Natural killer cell (primary cell): ENCODE measurements around the gene COL27A1. TPM values are rescaled to one million over a fixed set of nuclear protein-coding genes. Genes with fewer than 3 reads are reported as not detected.

ENCODE experiments used
- ATAC-seq, 3 donors: fragments of 150-1000 bp in 2 of 3; fragments of 200-7000 bp in 1 of 3; cut with Tn5 transposase; 1 replicate in 1 of 3; 2 replicates in 2 of 3; pipeline ENCODE4 v1.10.0; 2021; ENCODE audit warnings: mild to moderate bottlenecking in 2 of 3, moderate library complexity in 2 of 3
- DNase-seq, 2 donors: peaks; one replicate each; pipeline versions ENCODE4 v3.0.0 to v3.0.0-alpha.2; 2013 to 2021; ENCODE audit warnings: mixed read lengths in 1 of 2
- H3K27ac ChIP-seq: one replicate; pipeline ENCODE4 v1.5.1; 2013; ENCODE audit warnings: mild to moderate bottlenecking, low read length
- H3K27me3 ChIP-seq: one replicate; pipeline ENCODE4 v1.6.1; 2013; ENCODE audit warnings: low read length; ENCODE audit not compliant: control insufficient read depth, insufficient read depth
- H3K36me3 ChIP-seq: one replicate; pipeline ENCODE4 v1.6.1; 2013; ENCODE audit warnings: low read length; ENCODE audit not compliant: control insufficient read depth, insufficient read depth
- H3K4me1 ChIP-seq: one replicate; pipeline ENCODE4 v1.6.1; 2013; ENCODE audit warnings: low read length; ENCODE audit not compliant: control insufficient read depth, insufficient read depth
- H3K4me3 ChIP-seq: one replicate; pipeline ENCODE4 v1.5.1; 2013; ENCODE audit warnings: low read length
- H3K9me3 ChIP-seq: one replicate; pipeline ENCODE4 v1.6.1; 2013; ENCODE audit warnings: low read length; ENCODE audit not compliant: control insufficient read depth, insufficient read depth
- H3K27ac Mint-ChIP-seq, 2 donors: one replicate each; pipeline ENCODE4 v1.8.0; 2022; ENCODE audit warnings: mild to moderate bottlenecking in 2 of 2, mixed read lengths in 2 of 2, moderate library complexity in 1 of 2
- H3K27me3 Mint-ChIP-seq, 2 donors: one replicate each; pipeline ENCODE4 v1.8.0; 2022; ENCODE audit warnings: low read depth in 2 of 2, mixed read lengths in 2 of 2
- H3K36me3 Mint-ChIP-seq: one replicate; pipeline ENCODE4 v1.8.0; 2022; ENCODE audit warnings: mixed read lengths
- H3K4me1 Mint-ChIP-seq, 2 donors: one replicate each; pipeline ENCODE4 v1.8.0; 2022; ENCODE audit warnings: mixed read lengths in 2 of 2
- H3K4me3 Mint-ChIP-seq: one replicate; pipeline ENCODE4 v1.8.0; 2022; ENCODE audit warnings: mild to moderate bottlenecking, moderate library complexity, mixed read lengths
- H3K9me3 Mint-ChIP-seq, 2 donors: one replicate each; pipeline ENCODE4 v1.8.0; 2022; ENCODE audit warnings: mixed read lengths in 2 of 2
- WGBS: methylation state at CpG from one replicate; pipeline ENCODE4 v1.1.7; 2013; ENCODE audit warnings: missing lambda C conversion rate; ENCODE audit not compliant: insufficient coverage; 5-methylcytosine and 5-hydroxymethylcytosine counted together
- intact Hi-C: fragments of 100-400 bp; cut with micrococcal nuclease; formaldehyde crosslinking; loops from one replicate; pipeline ENCODE4 v1.14.2; 2022
- total RNA-seq, 4 donors: library from RNA; stranded (reverse); fragments of 120-200 nt in 1 of 4; gene quantifications; one replicate each; pipeline versions ENCODE4 v1.2.3 to v1.2.4, GENCODE V29; 2013 to 2022
- TF ChIP-seq, protein P1 (sequence below): fragments of 200-600 bp; IDR thresholded peaks from one replicate; pipeline ENCODE4 v1.8.0; 2022; ENCODE audit warnings: antibody characterized with exemption

The COL27A1 gene
- total RNA-seq, 3 donors from 2014 or later (not counting 1 experiment from before 2014, with no cell fraction given), result not detected

DNA sequence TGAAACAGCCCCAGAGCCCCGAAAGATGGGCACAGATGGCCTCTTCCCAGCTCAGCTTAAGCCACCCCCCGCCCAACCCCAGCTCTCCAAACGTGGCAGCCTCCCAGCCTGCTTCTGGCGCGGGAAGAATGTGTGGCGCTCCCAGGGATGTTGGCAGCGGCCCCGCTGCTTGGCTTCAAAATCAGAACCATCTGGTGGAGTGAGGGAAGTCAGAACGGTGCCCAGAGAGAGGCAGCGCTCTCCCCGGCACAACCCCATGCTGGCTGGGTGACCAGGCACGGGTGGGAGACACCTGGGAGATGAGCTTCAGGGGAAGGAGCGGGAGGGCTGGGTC, 94.9 kb downstream of the COL27A1 start:
- Mint-ChIP-seq H3K4me3 (no peak overlapping the region), H3K4me1 (no peaks in the 10 kb centered on the region), H3K27ac (no peak overlapping the region), H3K9me3 (no peaks in the 10 kb centered on the region), H3K36me3 (no peaks in the 10 kb centered on the region), H3K27me3 (peaks cover 0 to 3% of the 10 kb centered on the region in 2 donors)
- ATAC-seq, result no peak
- Histone ChIP-seq H3K27me3 (no peaks in the 10 kb centered on the region), H3K4me3 (no peak overlapping the region), H3K9me3 (no peaks in the 10 kb centered on the region), H3K4me1 (no peaks in the 10 kb centered on the region), H3K27ac (no peak overlapping the region), H3K36me3 (no peaks in the 10 kb centered on the region)
- WGBS, result 84% methylated on average over 13 of the region's 13 CpGs
- no peak for DNase-seq
- intact Hi-C loops, result no loop called here
- TF ChIP-seq, protein P1, sequence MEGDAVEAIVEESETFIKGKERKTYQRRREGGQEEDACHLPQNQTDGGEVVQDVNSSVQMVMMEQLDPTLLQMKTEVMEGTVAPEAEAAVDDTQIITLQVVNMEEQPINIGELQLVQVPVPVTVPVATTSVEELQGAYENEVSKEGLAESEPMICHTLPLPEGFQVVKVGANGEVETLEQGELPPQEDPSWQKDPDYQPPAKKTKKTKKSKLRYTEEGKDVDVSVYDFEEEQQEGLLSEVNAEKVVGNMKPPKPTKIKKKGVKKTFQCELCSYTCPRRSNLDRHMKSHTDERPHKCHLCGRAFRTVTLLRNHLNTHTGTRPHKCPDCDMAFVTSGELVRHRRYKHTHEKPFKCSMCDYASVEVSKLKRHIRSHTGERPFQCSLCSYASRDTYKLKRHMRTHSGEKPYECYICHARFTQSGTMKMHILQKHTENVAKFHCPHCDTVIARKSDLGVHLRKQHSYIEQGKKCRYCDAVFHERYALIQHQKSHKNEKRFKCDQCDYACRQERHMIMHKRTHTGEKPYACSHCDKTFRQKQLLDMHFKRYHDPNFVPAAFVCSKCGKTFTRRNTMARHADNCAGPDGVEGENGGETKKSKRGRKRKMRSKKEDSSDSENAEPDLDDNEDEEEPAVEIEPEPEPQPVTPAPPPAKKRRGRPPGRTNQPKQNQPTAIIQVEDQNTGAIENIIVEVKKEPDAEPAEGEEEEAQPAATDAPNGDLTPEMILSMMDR, result no peak

DNA sequence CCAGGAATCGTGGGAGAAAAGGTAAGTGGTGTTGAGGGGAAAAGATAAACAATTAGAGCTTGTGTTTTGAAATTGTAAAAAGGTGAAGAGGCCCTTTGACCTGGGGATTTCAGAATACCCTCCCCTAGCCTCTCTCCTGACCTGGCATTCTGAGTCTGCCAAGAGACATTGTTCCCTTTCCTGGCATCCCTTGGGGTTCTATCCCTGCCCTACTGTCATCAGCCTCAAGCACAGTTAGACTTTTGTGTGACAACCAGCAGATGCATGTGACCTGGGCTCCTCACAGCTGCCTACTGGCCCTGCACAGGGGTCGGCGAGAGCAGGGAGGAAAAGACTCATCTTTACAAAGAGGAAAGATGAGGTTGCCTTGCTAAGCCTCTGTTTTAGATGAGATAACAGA, 95.3 kb downstream of the COL27A1 start:
- H3K9me3 Mint-ChIP-seq, result no peaks in the 10 kb centered on the region
- ATAC-seq (no peak), DNase-seq (no peak)
- no peak overlapping the region for H3K4me3 Mint-ChIP-seq
- no peaks in the 10 kb centered on the region for H3K4me1 Mint-ChIP-seq
- Histone ChIP-seq H3K27me3 (no peaks in the 10 kb centered on the region), H3K27ac (no peak overlapping the region), H3K4me1 (no peaks in the 10 kb centered on the region), H3K4me3 (no peak overlapping the region), H3K36me3 (no peaks in the 10 kb centered on the region), H3K9me3 (no peaks in the 10 kb centered on the region)
- WGBS, result 71% methylated on average over 3 of the region's 3 CpGs
- TF ChIP-seq, protein P1, result no peak
- no peak overlapping the region for H3K27ac Mint-ChIP-seq
- intact Hi-C loops, result no loop called here
- H3K36me3 Mint-ChIP-seq, result no peaks in the 10 kb centered on the region
- peaks cover 0 to 3% of the 10 kb centered on the region in 2 donors for H3K27me3 Mint-ChIP-seq

DNA sequence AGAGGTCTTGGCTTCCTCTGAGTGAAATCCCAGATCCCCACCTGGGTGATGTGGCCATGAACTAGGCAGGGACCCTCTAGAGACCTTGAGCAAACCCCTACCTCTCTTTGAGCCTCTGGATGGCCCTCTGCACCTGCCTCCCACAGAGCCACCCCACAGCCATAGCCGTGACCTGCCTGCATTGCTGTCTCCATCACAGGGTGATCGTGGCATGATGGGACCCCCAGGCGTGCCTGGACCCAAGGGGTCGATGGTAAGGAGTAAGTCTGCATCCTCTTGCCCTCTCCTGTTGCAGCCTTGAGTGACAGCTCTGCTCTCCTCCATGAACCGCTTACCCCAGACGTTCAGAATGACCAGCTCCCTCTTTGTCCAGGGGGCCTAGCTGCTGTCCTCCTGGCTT, 97.1 kb downstream of the COL27A1 start:
- Histone ChIP-seq H3K4me3 (no peak overlapping the region), H3K9me3 (no peaks in the 10 kb centered on the region), H3K4me1 (no peaks in the 10 kb centered on the region), H3K27me3 (no peaks in the 10 kb centered on the region), H3K36me3 (no peaks in the 10 kb centered on the region), H3K27ac (no peak overlapping the region)
- no peaks in the 10 kb centered on the region for H3K9me3 Mint-ChIP-seq
- no peak for DNase-seq
- 87% methylated on average over 6 of the region's 6 CpGs for WGBS
- ATAC-seq, result no peak
- no peak overlapping the region for H3K4me3 Mint-ChIP-seq
- no peaks in the 10 kb centered on the region for H3K36me3 Mint-ChIP-seq
- TF ChIP-seq, protein P1, result no peak
- no peaks in the 10 kb centered on the region for H3K4me1 Mint-ChIP-seq
- intact Hi-C loops, result no loop called here
- peaks cover 0 to 3% of the 10 kb centered on the region in 2 donors for H3K27me3 Mint-ChIP-seq
- no peak overlapping the region for H3K27ac Mint-ChIP-seq

DNA sequence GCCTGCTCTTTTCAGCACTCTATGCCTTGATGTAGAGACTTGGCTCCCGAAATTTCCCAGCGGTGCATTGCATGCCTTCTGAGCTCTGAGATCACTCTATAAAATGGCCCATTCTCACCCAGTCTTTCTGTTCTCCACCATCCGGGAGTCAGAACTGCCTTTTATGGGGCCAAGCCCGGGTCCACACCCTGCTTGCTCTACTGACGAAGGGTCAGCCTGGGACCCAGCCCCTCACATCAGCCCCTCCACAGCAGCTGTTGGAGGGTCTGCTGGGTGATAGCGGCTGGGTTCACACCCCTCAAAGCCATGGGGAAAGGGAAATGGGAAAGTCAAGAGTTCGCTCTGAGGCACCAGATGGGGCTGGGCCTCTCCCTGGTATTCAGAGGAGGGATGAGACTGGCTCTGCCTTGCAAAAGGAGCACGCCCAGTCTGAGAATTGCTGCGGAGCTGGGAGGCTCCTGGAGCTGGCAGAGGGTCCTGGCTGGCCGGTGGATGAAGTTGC, 101.5 kb downstream of the COL27A1 start:
- 89% methylated on average over 10 of the region's 10 CpGs for WGBS
- Histone ChIP-seq H3K4me3 (no peak overlapping the region), H3K9me3 (no peaks in the 10 kb centered on the region), H3K36me3 (no peaks in the 10 kb centered on the region), H3K27me3 (no peaks in the 10 kb centered on the region), H3K4me1 (no peaks in the 10 kb centered on the region), H3K27ac (no peak overlapping the region)
- Mint-ChIP-seq H3K27me3 (peaks cover 0 to 3% of the 10 kb centered on the region in 2 donors), H3K36me3 (no peaks in the 10 kb centered on the region), H3K9me3 (no peaks in the 10 kb centered on the region), H3K27ac (no peak overlapping the region), H3K4me1 (no peaks in the 10 kb centered on the region), H3K4me3 (no peak overlapping the region)
- TF ChIP-seq, protein P1, result no peak
- DNase-seq (no peak), ATAC-seq (no peak)
- intact Hi-C loops, result no loop called here
